HepG2 (cell line): ENCODE measurements around the gene SRP9. TPM values are rescaled to one million over a fixed set of nuclear protein-coding genes. Genes with fewer than 3 reads are reported as not detected.

Experiments used
- ATAC-seq: fragments of 200-7000 bp; cut with Tn5 transposase; 3 replicates; pipeline ENCODE4 v1.9.1; 2020; ENCODE audit warnings: mild to moderate bottlenecking, moderate library complexity
- BruUV-seq: library from RNA; stranded (reverse); fragments of 400-500 nt; replicated peaks from 2 replicates; lab custom pipeline; 2021; lab: Mats Ljungman, UMichigan
- CTCF ChIA-PET: fragments of 300-600 bp; formaldehyde crosslinking; extraction: SDS; loops from one replicate; lab custom pipeline; 2021; ENCODE audit warnings: low total read pairs, inconsistent platforms, low intra/inter-chr PET ratio; lab: Yijun Ruan, JAX
- POLR2A ChIA-PET: fragments of 350-600 bp; sonication (Branson Sonifier 250); formaldehyde crosslinking; loops from one replicate; lab custom pipeline; 2020; ENCODE audit warnings: antibody characterized with exemption, inconsistent platforms; lab: Yijun Ruan, JAX
- DNase-seq: peaks from one replicate; pipeline ENCODE4 v3.0.0-alpha.2; 2015; ENCODE audit warnings: low spot score
- FAIRE-seq: peaks from 3 replicates; lab custom pipeline; 2011; peaks lifted over from hg19 to GRCh38; lab: Jason Lieb, UNC
- H2AFZ ChIP-seq: one replicate; pipeline ENCODE4 v1.6.1; 2011; ENCODE audit warnings: low read length, inconsistent platforms
- H3K27ac ChIP-seq: fragments of 300-600 bp; 3 replicates; pipeline ENCODE4 v1.8.0; 2011; ENCODE audit warnings: mixed run types, mild to moderate bottlenecking, mixed read lengths, low read length, inconsistent platforms; ENCODE audit not compliant: insufficient read depth; ENCODE audit errors: extremely low read length
- H3K27me3 ChIP-seq, 2 experiments: fragments of 200-600 bp in 1 of 2; 2 replicates in 1 of 2; 3 replicates in 1 of 2; pipeline versions ENCODE4 v1.6.0 to v1.8.0; 2011; ENCODE audit warnings: low read length in 2 of 2, mild to moderate bottlenecking in 2 of 2, moderate library complexity in 2 of 2, inconsistent platforms in 1 of 2; ENCODE audit not compliant: insufficient read depth in 2 of 2, control insufficient read depth in 1 of 2
- H3K36me3 ChIP-seq, 2 experiments: fragments of 200-600 bp in 1 of 2; replicated peaks in 1 of 2; 2 replicates in 1 of 2; 3 replicates in 1 of 2; pipeline versions ENCODE4 v1.5.1 to v1.8.0; 2011; ENCODE audit warnings: low read length in 2 of 2, inconsistent platforms in 1 of 2; ENCODE audit not compliant: insufficient read depth in 2 of 2, control insufficient read depth in 1 of 2
- H3K4me1 ChIP-seq: 2 replicates; pipeline ENCODE4 v1.5.1; 2012; ENCODE audit warnings: low read length, inconsistent platforms; ENCODE audit not compliant: insufficient read depth
- H3K4me2 ChIP-seq: 2 replicates; pipeline ENCODE4 v1.6.0; 2011; ENCODE audit warnings: low read depth, low read length, inconsistent platforms
- H3K4me3 ChIP-seq, 3 experiments: fragments of 200-600 bp in 1 of 3; sonication (generic), shearing (Covaris generic) in 1 of 3; replicated peaks in 1 of 3; 2 replicates each; pipeline ENCODE4 v1.5.1; 2011 to 2016; ENCODE audit warnings: low read length in 3 of 3, inconsistent platforms in 2 of 3, low read depth in 2 of 3, mild to moderate bottlenecking in 2 of 3, control low read depth in 1 of 3, mixed read lengths in 1 of 3; ENCODE audit not compliant: insufficient read depth in 1 of 3
- H3K79me2 ChIP-seq: one replicate; pipeline ENCODE4 v1.6.1; 2011; ENCODE audit warnings: low read length, inconsistent platforms; ENCODE audit not compliant: insufficient read depth
- H3K9ac ChIP-seq: 2 replicates; pipeline ENCODE4 v1.6.0; 2011; ENCODE audit warnings: mild to moderate bottlenecking, low read depth, low read length, inconsistent platforms; ENCODE audit not compliant: insufficient read depth
- H3K9me3 ChIP-seq: 2 replicates; pipeline ENCODE4 v1.5.1; 2012; ENCODE audit warnings: mild to moderate bottlenecking, low read length
- H4K20me1 ChIP-seq: 2 replicates; pipeline ENCODE4 v1.6.0; 2011; ENCODE audit warnings: inconsistent platforms, mild to moderate bottlenecking, low read length, moderate library complexity; ENCODE audit not compliant: insufficient read depth
- ERF ChIP-seq: IDR thresholded peaks from 2 replicates; pipeline ENCODE4 v1.6.1; 2018; ENCODE audit warnings: missing biosample characterization, missing genetic modification reagents
- HMG20B ChIP-seq: conservative IDR thresholded peaks from 2 replicates; pipeline ENCODE4 v1.6.1; 2016; ENCODE audit warnings: missing genetic modification reagents, missing compliant biosample characterization
- ISL2 ChIP-seq: sonication (generic); formaldehyde crosslinking; IDR thresholded peaks from 2 replicates; pipeline ENCODE4 v1.5.0; 2020; ENCODE audit warnings: missing genetic modification reagents
- MED13 ChIP-seq: sonication (generic); formaldehyde crosslinking; IDR thresholded peaks from 2 replicates; pipeline ENCODE4 v1.5.0; 2020; ENCODE audit warnings: missing genetic modification reagents
- MIER2 ChIP-seq: IDR thresholded peaks from 2 replicates; pipeline ENCODE4 v1.6.1; 2016; ENCODE audit warnings: missing biosample characterization, missing genetic modification reagents
- MTF1 ChIP-seq: sonication (generic); formaldehyde crosslinking; IDR thresholded peaks from 2 replicates; pipeline ENCODE4 v1.5.0; 2020; ENCODE audit warnings: missing genetic modification reagents
- NCOR1 ChIP-seq: fragments of 200-600 bp; sonication (generic); IDR thresholded peaks from 2 replicates; pipeline ENCODE4 v1.7.0; 2017; ENCODE audit warnings: antibody characterized with exemption, low read length, borderline replicate concordance
- NFE2L1 ChIP-seq: sonication (generic); formaldehyde crosslinking; IDR thresholded peaks from 2 replicates; pipeline ENCODE4 v1.4.0; 2020; ENCODE audit warnings: missing genetic modification reagents, mild to moderate bottlenecking, borderline replicate concordance
- POLR2G ChIP-seq: fragments of 200-400 bp; formaldehyde crosslinking; IDR thresholded peaks from 2 replicates; pipeline ENCODE4 v1.6.1; 2018; ENCODE audit warnings: mild to moderate bottlenecking, low read depth, low read length, moderate library complexity
- REXO4 ChIP-seq: sonication (generic); formaldehyde crosslinking; IDR thresholded peaks from 2 replicates; pipeline ENCODE4 v1.8.0; 2022; ENCODE audit warnings: missing genetic modification reagents, mild to moderate bottlenecking, borderline replicate concordance
- RFXANK ChIP-seq: IDR thresholded peaks from 2 replicates; pipeline ENCODE4 v1.6.1; 2016
- RXRA ChIP-seq: sonication (generic); formaldehyde crosslinking; IDR thresholded peaks from 2 replicates; pipeline ENCODE4 v1.5.1; 2020; ENCODE audit warnings: missing genetic modification reagents
- SALL2 ChIP-seq: sonication (generic); formaldehyde crosslinking; IDR thresholded peaks from 2 replicates; pipeline ENCODE4 v1.8.1; 2023; ENCODE audit warnings: mild to moderate bottlenecking, missing genetic modification reagents, inconsistent platforms
- ZBTB3 ChIP-seq: sonication (generic); formaldehyde crosslinking; IDR thresholded peaks from 2 replicates; pipeline ENCODE4 v1.4.0; 2020; ENCODE audit warnings: low read depth, mild to moderate bottlenecking, moderate library complexity, missing genetic modification reagents, borderline replicate concordance
- ZKSCAN1 ChIP-seq: fragments of 150-350 bp; IDR thresholded peaks from 2 replicates; pipeline ENCODE4 v1.6.1; 2014; ENCODE audit warnings: low read length
- ZNF282 ChIP-seq: fragments of 450-650 bp; IDR thresholded peaks from 2 replicates; pipeline ENCODE4 v1.6.1; 2018; ENCODE audit not compliant: partially characterized antibody
- ZNF431 ChIP-seq: sonication (generic); formaldehyde crosslinking; IDR thresholded peaks from 2 replicates; pipeline ENCODE4 v1.9.0; 2022; ENCODE audit warnings: missing genetic modification reagents, low read depth, mild to moderate bottlenecking, borderline replicate concordance
- ZNF740 ChIP-seq: sonication (generic); formaldehyde crosslinking; IDR thresholded peaks from 2 replicates; pipeline ENCODE4 v1.4.0; 2020; ENCODE audit warnings: missing genetic modification reagents
- ZNF775 ChIP-seq: sonication (generic); formaldehyde crosslinking; IDR thresholded peaks from 2 replicates; pipeline ENCODE4 v1.4.0; 2020; ENCODE audit warnings: missing genetic modification reagents, mild to moderate bottlenecking, moderate library complexity, borderline replicate concordance
- WGBS: methylation state at CpG from one replicate; pipeline ENCODE4 v1.1.6; 2017; ENCODE audit warnings: low lambda C conversion rate; 5-methylcytosine and 5-hydroxymethylcytosine counted together
- in situ Hi-C: cut with HindIII; loops from 2 replicates; pipeline ENCODE4 v1.10.0; 2017; ENCODE audit warnings: low pct_unique_long_range_greater_than_20kb; ENCODE audit not compliant: extremely low pct_ligation_motif_present
- intact Hi-C: fragments of 100-400 bp; cut with micrococcal nuclease; formaldehyde crosslinking; loops from one replicate; pipeline ENCODE4 v1.10.0; 2022; ENCODE audit not compliant: unreplicated experiment
- polyA plus RNA-seq, 8 experiments: library from polyadenylated mRNA; depleted of rRNA in 3 of 8; stranded (reverse) in 7 of 8; unstranded in 1 of 8; fragments of >200 nt; fragmentation: Illumina TruSeq in 4 of 8; extraction: Trizol in 4 of 8; gene quantifications; 2 replicates each; pipeline versions ENCODE4 v1.2.1 to v1.2.3, GENCODE V29; 2011 to 2016; ENCODE audit warnings: low read depth in 4 of 8, missing spikeins in 1 of 8, mixed read lengths in 1 of 8; ENCODE audit not compliant: insufficient read depth in 1 of 8
- total RNA-seq, 5 experiments: library from RNA; depleted of rRNA; stranded (reverse); fragments of >200 nt; fragmentation: Illumina TruSeq; extraction: Trizol; gene quantifications; 2 replicates each; pipeline ENCODE4 v1.2.3, GENCODE V29; 2016; ENCODE audit warnings: low read depth in 1 of 5
- TF ChIP-seq, protein P1 (sequence below): sonication (generic); formaldehyde crosslinking; IDR thresholded peaks from 2 replicates; pipeline ENCODE4 v1.8.0; 2022; ENCODE audit warnings: mild to moderate bottlenecking, missing genetic modification reagents, moderate library complexity
- TF ChIP-seq, protein P2 (sequence below): sonication (generic); formaldehyde crosslinking; IDR thresholded peaks from 2 replicates; pipeline ENCODE4 v1.4.0; 2020; ENCODE audit warnings: missing genetic modification reagents

The SRP9 gene
- total and polyA plus RNA-seq, 2 of the 13 experiments (the other 11 are each of a cell fraction or from before 2014, with no cell fraction given) = 251 to 307 TPM

GRCh38 chr1:225754940-225755641, 22.5 kb upstream of the SRP9 start (continued):
- TF ChIP-seq MTF1 (CRISPR knock-in tag) (no peak), ZBTB3 (CRISPR knock-in tag) (no peak), SALL2 (CRISPR knock-in tag) (peak; percentile 65; the same call in 1 of the 2 replicates), MED13 (CRISPR knock-in tag) (no peak), POLR2G (no peak), RXRA (peak; percentile 94; the same call in 1 of the 2 replicates), ERF (no peak)
- TF ChIP-seq, protein P1, sequence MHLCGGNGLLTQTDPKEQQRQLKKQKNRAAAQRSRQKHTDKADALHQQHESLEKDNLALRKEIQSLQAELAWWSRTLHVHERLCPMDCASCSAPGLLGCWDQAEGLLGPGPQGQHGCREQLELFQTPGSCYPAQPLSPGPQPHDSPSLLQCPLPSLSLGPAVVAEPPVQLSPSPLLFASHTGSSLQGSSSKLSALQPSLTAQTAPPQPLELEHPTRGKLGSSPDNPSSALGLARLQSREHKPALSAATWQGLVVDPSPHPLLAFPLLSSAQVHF = no peak
- TF ChIP-seq, all 625 proteins: peak for 99

DNA sequence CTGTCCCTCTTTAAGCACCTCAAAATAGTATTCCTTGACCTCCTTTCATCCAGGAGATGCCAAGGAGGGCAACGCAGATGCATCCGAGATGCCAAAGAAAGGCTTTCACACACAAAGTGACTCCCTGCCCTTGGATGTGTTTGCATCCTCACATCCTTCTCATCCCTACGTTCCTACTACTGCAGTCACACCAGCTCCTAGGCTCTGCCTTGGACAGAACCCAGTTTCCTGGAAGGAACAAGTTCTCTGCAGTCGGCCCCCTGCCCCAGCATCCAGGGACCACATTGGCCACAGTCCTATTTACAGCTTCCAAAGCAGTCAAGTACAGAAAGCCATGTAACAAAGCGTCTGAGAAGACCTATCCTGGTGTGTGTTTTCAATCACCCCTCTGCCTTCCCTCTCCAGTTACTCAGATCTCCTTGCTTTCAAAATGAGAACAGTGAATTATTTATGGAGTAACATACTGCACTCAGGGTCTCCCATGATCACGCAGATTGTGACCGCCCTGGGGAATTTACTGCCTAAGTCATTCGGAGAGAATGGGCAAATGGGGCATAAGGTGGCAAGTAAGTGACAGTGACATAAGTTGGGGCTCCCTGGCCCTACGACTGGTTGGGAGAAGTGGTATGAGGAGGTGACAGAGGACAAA, 21.8 kb upstream of the SRP9 start:
- POLR2A ChIA-PET = interaction anchor here (0.7 to 5.8 kb wide), 6 partner anchors 9 to 84 kb away, joined by 3 to 43 read pairs (median 4); no protein-coding TSS in a partner anchor
- Histone ChIP-seq H2AFZ (no peak overlapping the region), H3K79me2 (no peaks in the 10 kb centered on the region), H3K4me3 (no peak overlapping the region), H3K4me1 (peaks cover 65% of the 10 kb centered on the region), H3K36me3 (no peaks in the 10 kb centered on the region), H4K20me1 (no peaks in the 10 kb centered on the region), H3K4me2 (peak overlapping the region; percentile 63), H3K27ac (peak overlapping the region; percentile 74), H3K9ac (peak overlapping the region; percentile 13; the same call in 1 of the 2 replicates), H3K27me3 (no peaks in the 10 kb centered on the region), H3K9me3 (no peaks in the 10 kb centered on the region)
- DNase-seq = no peak
- intact Hi-C loops = loop anchor here (2.0 kb wide), 1 partner anchor 13 kb away; no protein-coding TSS in a partner anchor
- no peak for FAIRE-seq
- ATAC-seq = peak; percentile 28
- 65% methylated on average over 9 of the region's 9 CpGs for WGBS
- CTCF ChIA-PET = no interaction called here
- in situ Hi-C loops = no loop called here
- BruUV-seq = no TSS peak
- TF ChIP-seq ZNF775 (CRISPR knock-in tag) (no peak), ISL2 (CRISPR knock-in tag) (no peak), RFXANK (CRISPR knock-in tag) (0 out of 2 replicates have a peak, but pooled peaks have one; percentile 0), ZNF740 (CRISPR knock-in tag) (no peak), HMG20B (CRISPR knock-in tag) (0 out of 2 replicates have a peak, but pooled peaks have one; percentile 2), ZNF282 (no peak), ZNF431 (CRISPR knock-in tag) (no peak), MIER2 (CRISPR knock-in tag) (0 out of 2 replicates have a peak, but pooled peaks have one; percentile 8), NFE2L1 (CRISPR knock-in tag) (no peak), ZKSCAN1 (no peak), REXO4 (CRISPR knock-in tag) (no peak), NCOR1 (no peak)
- TF ChIP-seq, protein P2, sequence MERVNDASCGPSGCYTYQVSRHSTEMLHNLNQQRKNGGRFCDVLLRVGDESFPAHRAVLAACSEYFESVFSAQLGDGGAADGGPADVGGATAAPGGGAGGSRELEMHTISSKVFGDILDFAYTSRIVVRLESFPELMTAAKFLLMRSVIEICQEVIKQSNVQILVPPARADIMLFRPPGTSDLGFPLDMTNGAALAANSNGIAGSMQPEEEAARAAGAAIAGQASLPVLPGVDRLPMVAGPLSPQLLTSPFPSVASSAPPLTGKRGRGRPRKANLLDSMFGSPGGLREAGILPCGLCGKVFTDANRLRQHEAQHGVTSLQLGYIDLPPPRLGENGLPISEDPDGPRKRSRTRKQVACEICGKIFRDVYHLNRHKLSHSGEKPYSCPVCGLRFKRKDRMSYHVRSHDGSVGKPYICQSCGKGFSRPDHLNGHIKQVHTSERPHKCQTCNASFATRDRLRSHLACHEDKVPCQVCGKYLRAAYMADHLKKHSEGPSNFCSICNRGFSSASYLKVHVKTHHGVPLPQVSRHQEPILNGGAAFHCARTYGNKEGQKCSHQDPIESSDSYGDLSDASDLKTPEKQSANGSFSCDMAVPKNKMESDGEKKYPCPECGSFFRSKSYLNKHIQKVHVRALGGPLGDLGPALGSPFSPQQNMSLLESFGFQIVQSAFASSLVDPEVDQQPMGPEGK (CRISPR knock-in tag) = 0 out of 2 replicates have a peak, but pooled peaks have one; percentile 5
